Middle frontal gyrus (tissue), 1 donor: ENCODE measurements around the gene BCL2L2.
"Not testable (repeated sequence)": the region's sequence is repeated elsewhere in the genome, so short reads cannot be mapped to it uniquely, and the experiment has no call there.

Experiments
- DNase-seq: peaks from one replicate; pipeline ENCODE4 v3.0.0-alpha.2; 2015; ENCODE audit warnings: low spot score; ENCODE audit errors: extremely low spot score

BCL2L2 gene

DNA sequence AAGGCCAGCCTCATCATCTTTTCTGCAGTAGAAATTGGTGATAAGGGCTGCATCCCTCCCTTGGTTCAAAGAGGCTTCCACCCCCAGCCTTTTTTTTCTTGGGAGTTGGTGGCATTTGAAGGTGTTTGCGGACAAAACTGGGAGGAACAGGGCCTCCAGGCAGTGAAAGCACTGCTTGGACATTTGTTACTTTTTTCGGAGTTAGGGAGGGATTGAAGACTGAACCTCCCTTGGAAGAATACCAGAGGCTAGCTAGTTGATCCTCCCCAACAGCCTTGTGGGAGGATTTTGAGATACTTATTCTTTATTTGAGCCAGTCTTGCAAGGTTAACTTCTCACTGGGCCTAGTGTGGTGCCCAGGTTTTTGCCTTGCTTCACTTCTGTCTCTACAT, 17.8 kb downstream of the BCL2L2 start:
- no peak for DNase-seq

DNA sequence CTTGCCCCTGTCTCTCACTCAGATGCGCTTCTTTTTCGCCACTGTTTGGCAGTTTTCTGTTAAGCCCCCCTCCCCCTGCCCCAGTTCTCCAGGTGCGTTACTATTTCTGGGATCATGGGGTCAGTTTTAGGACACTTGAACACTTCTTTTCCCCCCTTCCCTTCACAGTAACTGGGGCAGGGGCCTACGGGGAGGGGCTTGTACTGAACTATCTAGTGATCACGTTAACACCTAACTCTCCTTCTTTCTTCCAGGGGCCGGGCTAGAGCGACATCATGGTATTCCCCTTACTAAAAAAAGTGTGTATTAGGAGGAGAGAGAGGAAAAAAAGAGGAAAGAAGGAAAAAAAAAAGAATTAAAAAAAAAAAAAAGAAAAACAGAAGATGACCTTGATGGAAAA, 18.4 kb downstream of the BCL2L2 start:
- DNase-seq: no peak

DNA sequence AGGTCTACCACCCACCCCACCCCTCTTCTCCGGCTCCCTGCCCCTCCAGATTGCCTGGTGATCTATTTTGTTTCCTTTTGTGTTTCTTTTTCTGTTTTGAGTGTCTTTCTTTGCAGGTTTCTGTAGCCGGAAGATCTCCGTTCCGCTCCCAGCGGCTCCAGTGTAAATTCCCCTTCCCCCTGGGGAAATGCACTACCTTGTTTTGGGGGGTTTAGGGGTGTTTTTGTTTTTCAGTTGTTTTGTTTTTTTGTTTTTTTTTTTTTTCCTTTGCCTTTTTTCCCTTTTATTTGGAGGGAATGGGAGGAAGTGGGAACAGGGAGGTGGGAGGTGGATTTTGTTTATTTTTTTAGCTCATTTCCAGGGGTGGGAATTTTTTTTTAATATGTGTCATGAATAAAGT, 19.1 kb downstream of the BCL2L2 start:
- not testable (repeated sequence) for DNase-seq

DNA sequence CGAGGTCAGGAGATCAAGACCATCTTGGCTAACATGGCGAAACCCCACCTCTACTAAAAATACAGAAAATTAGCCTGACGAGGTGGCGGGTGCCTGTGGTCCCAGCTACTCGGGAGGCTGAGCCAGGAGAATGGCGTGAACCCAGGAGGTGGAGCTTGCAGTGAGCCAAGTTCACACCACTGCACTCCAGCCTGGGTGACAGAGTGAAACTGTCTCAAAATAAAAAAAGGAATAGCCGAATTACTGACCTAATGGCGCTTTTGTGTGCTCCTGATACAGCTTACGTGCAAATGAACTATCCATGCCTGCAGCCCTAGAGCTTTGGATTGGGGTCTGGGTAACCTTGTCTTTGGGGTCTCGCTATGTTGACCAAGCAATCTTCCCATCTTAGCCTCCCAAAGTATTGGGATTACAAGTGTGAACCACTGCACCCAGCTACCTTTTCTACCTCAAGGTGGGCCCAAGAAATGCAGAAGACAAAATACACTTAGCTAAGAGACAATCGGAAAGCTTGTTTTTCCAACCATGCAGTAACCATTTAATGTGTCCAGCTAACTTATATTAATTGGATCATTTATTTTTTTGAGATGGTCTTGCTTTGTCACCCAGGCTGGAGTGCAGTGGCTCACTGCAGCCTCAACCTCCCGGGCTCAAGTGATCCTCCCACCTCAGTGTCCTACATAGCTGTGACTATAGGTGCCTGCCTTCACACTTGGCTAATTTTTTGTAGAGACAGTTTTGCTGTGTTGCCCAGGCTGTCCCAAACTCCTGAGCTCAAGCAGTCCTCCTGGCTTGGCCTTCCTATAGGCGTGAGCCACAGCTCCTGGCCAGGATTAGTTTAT, 20.1 kb downstream of the BCL2L2 start:
- DNase-seq: no peak

DNA sequence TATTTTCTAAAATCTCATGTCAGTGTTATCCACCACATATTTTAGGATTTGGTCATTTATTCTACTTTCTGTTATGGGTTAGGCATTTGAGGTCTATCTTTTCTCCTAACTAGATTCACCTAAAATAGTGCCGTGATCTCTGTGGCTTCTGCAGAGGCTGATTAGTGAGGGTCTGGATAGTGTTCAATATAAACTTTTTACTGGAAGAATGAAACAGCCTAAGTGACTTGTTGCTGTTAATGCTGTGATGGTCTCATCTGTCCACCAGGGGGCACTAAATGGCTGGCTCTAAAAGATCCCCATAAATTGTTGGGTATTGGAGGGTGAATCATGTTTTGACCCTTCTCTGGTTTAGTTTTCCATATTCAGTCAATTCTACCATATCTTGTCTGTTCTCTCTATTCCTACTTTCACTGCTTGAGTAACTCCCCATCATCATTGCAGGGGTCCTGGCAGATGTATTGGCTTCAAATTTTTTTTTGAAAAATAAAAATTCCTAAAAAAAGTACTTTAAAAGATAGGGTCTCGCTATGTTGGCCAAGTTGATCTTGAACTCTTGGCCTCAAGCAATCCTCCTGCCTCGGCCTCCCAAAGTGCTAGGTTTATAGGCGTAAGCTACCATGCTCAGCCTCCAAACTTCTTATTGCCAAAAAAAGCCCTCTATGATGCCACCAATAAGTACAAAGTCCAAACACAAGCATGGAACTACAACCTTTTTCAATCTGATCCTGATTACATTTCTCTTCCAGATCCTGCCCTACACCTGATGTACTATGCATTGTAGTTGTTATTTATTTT, 21.5 kb downstream of the BCL2L2 start:
- DNase-seq: peak; percentile 52

DNA sequence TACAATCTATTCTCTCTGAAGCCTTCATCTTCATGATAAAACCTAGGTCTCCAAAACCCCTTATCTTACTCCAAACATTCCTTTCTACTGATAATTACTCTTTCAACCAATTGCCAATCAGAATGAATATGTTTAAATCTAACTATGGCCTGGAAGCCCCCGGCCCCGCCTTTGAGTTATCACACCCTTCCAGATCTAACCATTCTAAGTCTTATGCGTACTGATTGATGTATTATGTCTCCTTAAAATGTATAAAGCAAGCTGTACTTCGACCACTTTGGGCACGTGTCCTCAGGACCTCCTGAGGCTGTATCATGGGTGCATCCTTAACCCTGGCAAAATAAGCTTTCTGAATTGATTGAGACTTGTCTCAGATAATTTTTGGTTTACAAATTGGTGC, 29.0 kb downstream of the BCL2L2 start:
- DNase-seq: no peak

DNA sequence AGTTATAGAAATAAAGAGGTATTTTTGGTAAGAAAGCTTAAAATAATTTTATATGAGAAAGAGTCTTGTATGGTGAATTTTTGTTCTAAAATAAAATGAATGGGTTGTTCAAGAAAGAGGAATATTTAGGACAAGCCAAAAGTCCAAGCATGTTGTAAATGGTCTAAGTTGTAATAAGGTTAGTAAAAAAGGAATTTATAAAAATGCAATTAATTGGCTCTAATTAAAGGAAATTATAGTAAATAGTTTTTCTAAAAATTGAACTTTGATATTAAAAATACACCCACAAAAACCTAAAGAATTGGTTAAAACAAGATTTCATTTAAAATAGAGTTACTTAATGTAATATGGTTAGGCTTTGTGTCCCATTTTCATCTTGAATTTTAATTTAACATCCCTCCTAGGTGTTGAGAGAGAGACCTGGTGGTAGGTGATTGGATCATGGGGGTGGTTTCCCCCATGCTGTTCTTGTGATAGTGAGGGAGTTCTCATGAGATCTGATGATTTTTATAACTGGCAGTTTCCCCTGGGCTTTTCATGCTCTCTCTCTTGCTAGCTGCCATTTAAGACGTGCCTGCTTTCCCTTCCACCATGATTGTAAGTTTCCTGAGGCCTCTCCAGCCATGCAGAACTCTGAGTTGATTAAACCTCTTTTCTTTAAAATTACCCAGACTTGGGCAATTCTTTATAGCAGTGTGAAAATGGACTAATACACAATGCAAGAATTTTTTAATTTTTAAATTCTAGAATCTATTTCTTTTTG, 33.1 kb downstream of the BCL2L2 start:
- no peak for DNase-seq

DNA sequence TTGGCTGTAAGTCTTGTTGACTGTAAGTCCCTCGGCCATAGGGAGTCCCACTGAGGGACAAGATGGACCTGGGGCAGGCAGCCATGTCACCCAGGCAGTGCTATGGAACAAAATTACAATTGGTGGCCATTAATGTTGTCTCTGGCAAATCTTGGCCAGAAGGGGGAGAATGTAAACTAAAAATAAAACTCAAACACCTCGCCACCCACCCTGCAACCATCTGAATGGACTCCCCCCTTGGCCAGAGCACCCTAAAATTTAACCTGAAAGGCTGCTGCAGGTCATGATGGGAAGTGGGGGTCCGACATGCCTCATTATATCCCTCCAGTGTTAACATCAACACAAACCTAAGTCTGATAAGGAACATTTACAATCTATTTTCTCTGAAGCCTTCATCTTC, 37.8 kb downstream of the BCL2L2 start:
- DNase-seq: no peak

DNA sequence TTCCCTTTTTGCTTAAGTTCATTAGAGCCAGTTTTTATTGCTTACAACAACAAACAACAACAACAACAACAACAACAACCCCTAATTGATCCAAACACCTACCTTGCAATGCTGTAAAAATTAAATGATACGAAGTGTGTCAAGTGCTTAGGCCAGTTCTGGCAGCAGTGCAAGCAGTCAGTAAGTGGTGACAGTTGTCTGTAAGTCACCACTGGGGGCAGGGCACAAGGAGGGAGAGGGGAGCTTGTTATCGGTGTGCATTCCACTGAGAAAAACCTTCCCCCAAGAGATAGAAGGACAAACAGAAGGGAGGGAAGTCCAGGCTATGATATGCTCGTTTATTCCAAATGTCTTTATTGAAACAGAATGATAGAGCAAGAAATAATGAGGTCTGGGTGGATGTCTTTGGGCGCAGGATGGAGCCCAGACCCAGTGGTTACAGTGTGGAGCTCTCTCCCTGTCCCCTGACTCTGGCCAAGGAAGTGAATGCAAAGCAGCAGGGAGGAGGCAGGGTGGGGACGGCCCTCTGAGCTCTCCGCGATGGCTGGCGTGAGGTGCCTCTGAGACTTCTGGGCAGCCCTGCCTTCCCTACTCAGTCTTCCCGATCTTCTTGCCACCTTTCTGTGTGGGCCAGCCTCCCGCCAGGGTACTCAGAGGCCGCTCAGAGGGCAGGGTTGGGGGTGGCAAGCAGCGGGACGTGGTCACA, 39.5 kb downstream of the BCL2L2 start:
- DNase-seq: no peak

DNA sequence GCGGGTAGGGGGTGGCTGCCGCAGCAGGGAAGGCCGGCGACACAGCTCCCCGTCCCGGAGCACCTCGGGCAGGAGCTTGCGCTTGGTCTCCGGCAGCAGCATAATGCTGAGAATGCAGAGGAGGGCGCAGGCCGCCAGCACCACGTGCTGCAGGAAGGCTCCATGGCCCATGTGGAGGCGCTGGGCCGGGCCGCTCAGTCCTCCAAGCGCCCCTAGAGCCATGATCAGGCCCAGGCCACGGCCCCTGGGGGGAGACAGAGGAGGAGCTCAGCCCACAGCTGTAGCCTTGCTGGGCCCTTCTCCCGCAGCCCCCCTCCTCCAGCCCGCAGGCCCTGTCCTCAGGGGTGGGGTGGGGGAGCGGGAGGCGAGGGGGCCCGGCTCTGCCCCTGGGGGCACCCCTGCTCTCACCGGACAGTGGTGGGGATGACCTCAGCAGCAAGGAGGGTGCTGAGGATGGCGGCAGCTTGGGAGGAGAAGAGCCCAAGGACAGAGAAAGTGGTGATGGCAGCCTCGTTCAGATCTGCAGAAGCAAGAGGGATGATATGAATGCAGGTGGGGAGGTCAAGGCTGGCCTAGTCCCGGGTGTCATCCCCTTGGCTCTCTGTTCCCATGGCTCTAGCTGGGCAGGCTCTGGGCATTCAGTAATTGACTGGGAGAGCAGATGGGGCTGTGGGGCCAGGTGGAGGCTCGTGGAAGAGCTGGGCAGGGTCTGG, 40.2 kb downstream of the BCL2L2 start:
- no peak for DNase-seq

DNA sequence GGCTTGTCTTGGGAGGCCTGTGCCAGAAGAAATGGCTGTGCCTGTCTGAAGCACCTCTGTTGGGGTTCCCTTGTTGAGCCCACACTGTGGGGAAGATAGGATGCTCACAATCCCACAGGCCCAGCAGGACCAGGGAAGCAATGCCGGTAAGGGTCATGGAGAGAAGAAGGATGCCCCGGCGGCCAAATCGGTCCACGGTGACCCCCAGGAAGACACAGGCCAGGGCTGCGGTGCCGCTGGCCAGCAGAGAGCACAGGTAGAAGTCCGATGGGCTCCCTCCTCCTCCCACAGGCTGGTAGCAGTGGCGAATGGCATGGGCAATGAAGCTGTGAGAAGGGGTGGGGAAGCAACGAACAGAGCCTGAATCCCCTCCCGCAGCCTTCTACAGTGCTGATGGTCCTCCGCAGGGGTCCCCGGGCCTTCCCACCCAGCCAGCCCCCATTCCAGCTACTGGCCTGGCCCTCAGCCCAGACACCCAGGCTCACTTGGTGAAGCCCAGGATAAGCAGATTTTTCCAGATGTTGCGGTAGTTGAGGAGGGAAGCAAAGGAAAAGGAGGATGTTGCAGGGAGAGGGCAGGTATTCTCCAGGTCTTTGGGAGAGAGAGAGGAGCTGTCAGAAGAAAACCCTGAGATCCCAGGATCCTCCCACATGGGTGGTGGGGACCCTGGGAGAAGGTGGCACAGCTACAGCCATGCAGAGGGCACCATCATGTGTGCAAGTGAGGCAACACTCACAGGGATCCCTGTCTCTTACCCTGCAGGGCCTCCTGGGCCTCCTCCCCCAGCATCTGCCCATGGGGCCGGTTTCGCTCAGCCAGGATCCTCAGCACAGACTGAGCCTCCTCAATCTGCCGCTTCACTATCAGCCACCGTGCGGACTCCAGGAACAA, 41.0 kb downstream of the BCL2L2 start:
- no peak for DNase-seq

DNA sequence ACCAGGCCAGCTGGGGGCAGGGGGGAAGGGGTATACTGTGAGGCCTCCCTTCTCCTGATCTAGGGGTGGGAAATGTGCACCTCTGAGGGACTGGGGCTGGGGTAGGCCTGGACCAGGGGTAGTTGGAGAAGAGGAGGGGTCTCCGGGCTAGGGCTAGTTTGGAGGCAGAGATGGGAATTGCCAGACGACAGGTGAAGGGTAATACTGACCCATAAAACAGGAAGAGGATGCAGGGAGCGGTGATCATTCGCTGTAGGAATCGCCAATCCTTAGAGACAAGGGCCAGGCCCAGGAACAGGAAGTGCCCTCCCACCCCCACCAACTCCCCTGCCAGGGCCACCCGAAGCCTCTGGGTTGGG, 41.6 kb downstream of the BCL2L2 start:
- DNase-seq: no peak

DNA sequence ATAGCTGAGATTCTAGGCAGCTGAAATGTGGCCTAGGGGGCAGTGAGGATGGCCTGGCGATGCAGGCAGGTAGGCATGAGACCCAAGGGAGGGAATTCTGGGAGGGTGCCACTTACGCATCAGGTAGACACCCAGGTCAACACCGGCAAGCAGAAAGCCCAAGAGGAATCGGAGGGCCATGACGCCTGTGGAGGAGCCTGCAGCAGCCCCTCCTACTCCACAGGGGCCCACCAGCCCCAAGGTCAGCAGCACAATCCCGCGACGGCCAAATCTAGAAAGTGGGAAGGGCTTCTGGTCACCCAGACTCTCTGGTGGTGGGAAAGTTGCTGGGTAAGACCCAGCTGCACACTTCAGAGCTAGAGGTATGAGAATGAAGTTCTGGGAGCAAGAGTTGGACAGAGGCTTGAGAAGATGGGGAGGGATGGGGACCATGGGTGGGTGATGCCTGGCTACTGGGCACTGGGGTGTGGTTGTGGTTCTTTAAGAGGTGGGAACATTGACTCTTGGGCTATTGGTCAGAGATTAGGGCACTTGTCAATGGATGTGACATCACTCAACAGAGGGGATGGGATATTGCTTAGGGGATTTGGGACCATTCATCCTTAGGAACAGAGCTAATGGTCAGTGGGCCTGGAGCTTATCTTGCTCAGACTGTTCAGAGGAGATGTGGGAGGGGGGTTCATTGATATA, 42.7 kb downstream of the BCL2L2 start:
- DNase-seq: no peak

DNA sequence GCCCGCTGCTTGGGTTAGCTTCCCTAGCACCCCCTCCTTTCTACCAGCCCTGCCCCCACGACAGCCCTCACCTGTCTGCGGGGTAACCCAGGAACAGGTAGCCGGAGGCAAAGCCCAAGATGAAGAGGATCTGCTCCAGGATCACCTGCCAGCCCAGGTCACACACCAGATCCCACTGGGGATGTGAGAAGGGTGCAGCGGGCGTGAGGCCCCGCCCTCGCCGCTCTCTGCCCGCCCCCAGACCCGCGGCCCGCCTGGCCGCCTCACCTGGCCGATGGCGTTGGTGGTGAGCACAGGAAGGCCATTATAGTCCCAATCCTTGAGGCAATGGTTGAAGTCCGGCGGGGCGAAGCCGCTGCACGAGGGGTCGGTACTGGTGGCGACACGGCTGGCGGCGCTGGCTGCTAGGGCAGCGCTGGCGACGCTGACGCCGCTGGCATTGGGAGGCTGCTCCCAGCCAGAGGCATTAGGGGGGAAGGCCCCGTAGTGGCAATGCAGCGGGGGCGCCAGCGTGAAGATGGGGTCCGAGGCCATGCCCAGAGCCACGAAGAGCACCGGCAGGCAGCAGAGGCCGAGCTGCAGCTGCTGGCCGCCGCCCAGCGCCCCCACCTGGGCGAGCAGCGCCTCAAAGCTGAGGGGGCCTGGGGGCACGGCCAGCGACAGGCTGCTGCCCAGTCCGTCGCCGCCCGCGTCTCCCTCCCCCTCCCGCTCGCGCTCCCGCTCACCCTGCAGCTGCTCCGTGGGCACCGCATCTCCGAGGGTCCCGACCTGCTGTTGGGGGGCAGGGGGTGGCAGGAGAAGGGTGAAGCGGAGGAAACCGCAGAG, 45.3 kb downstream of the BCL2L2 start:
- DNase-seq: no peak

DNA sequence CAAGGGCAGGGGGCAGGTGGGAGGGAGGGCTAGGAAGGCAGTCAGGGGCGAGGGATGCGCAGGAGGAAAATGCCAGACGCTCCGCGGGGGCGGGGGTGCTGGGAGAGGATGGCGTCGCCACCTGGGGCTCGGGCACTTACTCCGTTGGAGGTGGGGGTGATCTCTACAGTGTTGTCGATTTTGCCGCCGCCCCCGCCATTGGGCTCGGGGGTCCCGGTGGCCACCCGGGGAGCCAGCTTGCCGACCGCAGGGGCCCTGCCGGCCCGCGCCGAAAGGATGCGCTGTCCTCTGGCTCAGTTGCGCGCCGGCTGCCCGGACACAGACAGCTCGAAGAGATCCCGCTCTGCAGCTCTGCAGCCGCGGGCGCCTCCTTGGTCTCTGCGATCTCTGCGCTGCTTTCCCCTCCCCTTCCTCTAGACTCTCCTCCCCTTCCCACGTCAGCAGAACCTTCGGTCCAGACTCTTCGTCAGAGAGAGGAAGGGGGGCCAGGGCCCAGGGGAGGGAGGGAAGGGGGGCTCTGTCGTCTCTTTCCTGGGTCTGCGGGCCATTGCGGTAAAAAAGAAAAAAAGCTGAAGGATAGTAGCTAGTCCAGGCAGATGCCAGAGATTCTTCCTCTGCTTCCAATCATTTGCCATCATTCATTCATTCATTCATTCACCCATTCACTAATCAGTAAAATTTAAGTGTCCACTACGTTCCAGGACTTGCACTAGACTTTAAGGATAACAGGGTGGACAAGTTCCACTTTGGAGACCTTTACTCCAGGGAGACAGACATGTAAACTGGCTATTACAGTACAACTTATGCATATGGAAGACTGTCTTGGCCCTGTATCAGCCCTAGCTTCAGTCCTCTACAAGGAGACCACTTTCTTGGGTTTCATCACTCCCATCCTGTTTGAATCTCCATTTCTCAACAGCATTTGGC, 46.1 kb downstream of the BCL2L2 start, which contains the start of gene SLC22A17:
Gene SLC22A17 (minus strand): TSS at position 382 of the 927 bp plus-strand sequence.
- DNase-seq: peak; percentile 91

DNA sequence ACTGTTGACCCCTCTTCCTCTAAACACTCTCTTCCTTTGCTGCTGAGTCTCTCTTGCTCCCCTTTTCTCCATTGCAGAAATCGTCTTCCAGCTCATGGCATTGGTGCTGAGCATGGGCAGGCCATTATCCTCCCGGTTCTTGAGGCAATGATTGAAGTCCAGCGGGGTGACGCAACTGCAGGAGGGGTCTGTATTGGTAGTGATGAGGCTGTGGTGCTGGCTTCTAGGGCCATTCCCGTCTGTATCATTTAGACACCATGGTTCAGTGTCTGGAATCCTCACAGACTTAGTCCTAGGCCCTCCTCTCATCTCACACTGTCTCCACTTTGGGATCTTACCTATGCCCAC, 46.8 kb downstream of the BCL2L2 start:
- no peak for DNase-seq

DNA sequence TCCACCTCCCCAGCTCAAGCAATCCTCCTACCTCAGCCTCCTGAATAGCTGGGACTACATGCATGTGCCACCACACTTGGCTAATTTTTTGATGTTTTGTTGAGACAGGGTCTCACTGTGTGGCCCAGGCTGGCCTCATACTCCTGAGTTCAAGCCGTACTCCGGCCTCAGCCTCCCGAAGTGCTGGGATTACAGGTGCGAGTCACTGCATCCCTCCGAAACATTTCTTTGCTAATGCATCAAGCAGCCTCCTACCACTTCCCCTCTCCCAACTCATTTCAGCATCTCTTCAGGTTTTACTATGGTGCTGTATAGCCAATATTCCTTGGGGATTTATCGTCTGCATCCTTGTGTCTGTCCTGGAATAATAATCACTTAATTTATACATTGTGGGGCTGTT, 48.4 kb downstream of the BCL2L2 start:
- no peak for DNase-seq
